Measurements from ENCODE around the gene MADCAM1. TPM values are rescaled to one million over a fixed set of nuclear protein-coding genes. Genes with fewer than 3 reads are reported as not detected.

MADCAM1 gene
- total RNA-seq, 4 donors from 2014 or later = 0.21 TPM; not detected in 3

DNA sequence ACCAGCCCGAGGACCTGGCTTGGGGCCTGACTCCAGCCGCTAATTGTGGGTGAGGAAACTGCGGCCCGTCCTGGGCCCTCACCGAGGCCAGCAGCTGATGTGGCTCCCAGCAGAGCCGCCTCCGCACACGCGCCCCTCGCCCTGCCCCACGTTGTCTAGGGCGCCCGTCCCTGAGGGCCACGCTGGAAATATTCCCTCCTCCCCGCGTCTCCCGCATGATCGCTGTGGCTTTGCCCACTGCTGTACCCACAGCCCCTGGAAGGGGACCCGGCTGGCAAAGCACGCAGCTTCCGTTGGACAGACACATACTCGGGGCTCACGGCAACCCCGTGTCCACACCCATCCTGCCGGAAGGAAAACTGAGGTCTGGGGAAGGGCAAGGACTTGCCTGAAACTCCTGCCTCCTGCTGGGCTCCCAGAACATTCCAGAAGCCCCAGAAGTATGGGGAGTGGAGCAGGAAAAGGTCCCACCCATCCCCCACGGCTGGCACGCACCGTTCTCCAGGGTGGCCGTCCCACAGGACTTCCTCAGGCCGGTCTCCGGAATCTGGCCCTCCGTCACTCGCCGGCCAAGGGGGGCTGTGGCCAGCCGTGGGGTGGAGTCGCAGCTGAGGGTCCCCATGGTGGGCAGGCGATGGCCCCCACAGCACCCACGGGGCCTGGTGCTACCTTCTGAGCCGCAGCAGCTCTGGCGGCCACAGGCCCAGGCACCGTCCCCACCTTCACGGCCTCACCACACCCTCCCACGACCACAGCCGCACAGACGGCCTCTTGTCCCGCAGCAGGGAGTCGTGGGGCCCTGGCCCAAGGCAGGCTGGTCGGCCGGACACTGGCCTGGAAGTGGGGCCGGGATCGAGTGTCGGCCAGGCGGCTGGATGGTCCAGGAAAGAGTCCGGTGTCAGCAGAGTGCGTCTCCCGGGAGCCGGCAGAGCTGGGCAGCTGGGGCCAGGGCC, 21.9 kb upstream of the MADCAM1 start:
- 52 to 59% methylated on average over 26 to 43 of the region's 57 CpGs for WGBS, 2 donors
- Histone ChIP-seq H3K27me3 (peaks cover 0 to 4% of the 10 kb centered on the region in 2 donors), H3K9me3 (no peaks in the 10 kb centered on the region), H3K4me1 (no peaks in the 10 kb centered on the region), H3K27ac (no peak overlapping the region), H3K36me3 (no peaks in the 10 kb centered on the region), H3K4me3 (no peak overlapping the region)
- DNase-seq (ENCODE audit: low spot score in 2 of 2) = no peak
- no peak for TF ChIP-seq EP300 (IDR thresholded peaks at IDR 0.05)
- TF ChIP-seq, protein P1, sequence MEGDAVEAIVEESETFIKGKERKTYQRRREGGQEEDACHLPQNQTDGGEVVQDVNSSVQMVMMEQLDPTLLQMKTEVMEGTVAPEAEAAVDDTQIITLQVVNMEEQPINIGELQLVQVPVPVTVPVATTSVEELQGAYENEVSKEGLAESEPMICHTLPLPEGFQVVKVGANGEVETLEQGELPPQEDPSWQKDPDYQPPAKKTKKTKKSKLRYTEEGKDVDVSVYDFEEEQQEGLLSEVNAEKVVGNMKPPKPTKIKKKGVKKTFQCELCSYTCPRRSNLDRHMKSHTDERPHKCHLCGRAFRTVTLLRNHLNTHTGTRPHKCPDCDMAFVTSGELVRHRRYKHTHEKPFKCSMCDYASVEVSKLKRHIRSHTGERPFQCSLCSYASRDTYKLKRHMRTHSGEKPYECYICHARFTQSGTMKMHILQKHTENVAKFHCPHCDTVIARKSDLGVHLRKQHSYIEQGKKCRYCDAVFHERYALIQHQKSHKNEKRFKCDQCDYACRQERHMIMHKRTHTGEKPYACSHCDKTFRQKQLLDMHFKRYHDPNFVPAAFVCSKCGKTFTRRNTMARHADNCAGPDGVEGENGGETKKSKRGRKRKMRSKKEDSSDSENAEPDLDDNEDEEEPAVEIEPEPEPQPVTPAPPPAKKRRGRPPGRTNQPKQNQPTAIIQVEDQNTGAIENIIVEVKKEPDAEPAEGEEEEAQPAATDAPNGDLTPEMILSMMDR (IDR thresholded peaks at IDR 0.05) = no peak
- TF ChIP-seq POLR2A (IDR thresholded peaks at IDR 0.05) = no peak

- peaks cover 0 to under 1% (median 0%) of the 10 kb centered on the region in 4 donors for H3K9me3 ChIP-seq
- no peaks in the 10 kb centered on the region for H3K36me3 ChIP-seq
- TF ChIP-seq EP300 (IDR thresholded peaks at IDR 0.05) = no peak
- TF ChIP-seq, protein P1 (IDR thresholded peaks at IDR 0.05) = no peak
- TF ChIP-seq POLR2A (IDR thresholded peaks at IDR 0.05) = no peak
- 88% methylated on average over 13 of the region's 13 CpGs for WGBS, 2 donors
- H3K4me3 ChIP-seq = no peak overlapping the region
- no peak for DNase-seq (ENCODE audit: low spot score in 2 of 2)
- peaks cover 0 to 6% (median 2%) of the 10 kb centered on the region in 4 donors for H3K4me1 ChIP-seq
- H3K27ac ChIP-seq = no peak overlapping the region
- H3K27me3 ChIP-seq = peaks cover 0 to 4% of the 10 kb centered on the region in 2 donors
Observed at GRCh38 chr19:475360-475759, 20.9 kb upstream of the MADCAM1 start.

GRCh38 chr19:478236-478903, 17.9 kb upstream of the MADCAM1 start:
- no peak overlapping the region for H3K4me3 ChIP-seq
- H3K4me1 ChIP-seq = peaks cover 0 to 6% (median 2%) of the 10 kb centered on the region in 4 donors
- H3K27ac ChIP-seq = no peak overlapping the region
- no peak for DNase-seq (ENCODE audit: low spot score in 2 of 2)
- WGBS, 2 donors = 75 to 81% methylated on average over 26 of the region's 26 CpGs
- peaks cover 0 to 11% (median 0%) of the 10 kb centered on the region in 4 donors for H3K9me3 ChIP-seq
- peaks cover 0 to 4% of the 10 kb centered on the region in 2 donors for H3K27me3 ChIP-seq
- TF ChIP-seq EP300 (IDR thresholded peaks at IDR 0.05) (no peak), POLR2A (IDR thresholded peaks at IDR 0.05) (no peak)
- TF ChIP-seq, protein P1 (IDR thresholded peaks at IDR 0.05) = no peak
- H3K36me3 ChIP-seq = no peaks in the 10 kb centered on the region

DNA sequence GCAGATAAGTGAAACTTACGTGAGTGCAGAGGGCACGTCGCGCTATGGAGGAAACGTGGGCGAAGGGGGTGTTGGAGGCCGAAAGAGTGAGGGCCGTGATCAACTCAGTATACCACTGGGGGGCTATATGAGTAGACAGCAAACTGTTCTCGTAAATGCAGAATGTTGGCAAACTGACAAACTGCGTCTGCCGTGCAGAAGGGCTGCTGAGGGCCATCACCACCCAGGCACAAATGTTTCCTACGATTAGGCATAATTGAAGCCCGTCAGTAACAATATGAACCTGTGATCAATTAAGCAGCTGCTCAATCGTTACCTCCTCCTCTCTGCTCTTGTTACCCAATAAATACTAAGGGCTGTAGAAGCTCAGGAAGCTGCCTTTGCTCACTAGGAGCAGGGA, 17.3 kb upstream of the MADCAM1 start:
- 59 to 61% methylated on average over 14 of the region's 14 CpGs for WGBS, 2 donors

More for the DNA sequence above, 17.3 kb upstream of the MADCAM1 start:
- H3K27ac ChIP-seq = no peak overlapping the region
- H3K36me3 ChIP-seq = no peaks in the 10 kb centered on the region
- no peak for TF ChIP-seq EP300 (IDR thresholded peaks at IDR 0.05)
- TF ChIP-seq, protein P1 (IDR thresholded peaks at IDR 0.05) = no peak
- TF ChIP-seq POLR2A (IDR thresholded peaks at IDR 0.05) = no peak
- H3K9me3 ChIP-seq = peaks cover 0 to 11% (median 0%) of the 10 kb centered on the region in 4 donors
- H3K4me1 ChIP-seq = peaks cover 0 to 6% (median 2%) of the 10 kb centered on the region in 4 donors
- no peak for DNase-seq (ENCODE audit: low spot score in 2 of 2)
- no peak overlapping the region for H3K4me3 ChIP-seq
- H3K27me3 ChIP-seq = peaks cover 0 to 4% of the 10 kb centered on the region in 2 donors

All from tibial nerve (tissue), 4 donors.